Measurements from ENCODE around the gene NXF1.
"Not testable (repeated sequence)": the region's sequence is repeated elsewhere in the genome, so short reads cannot be mapped to it uniquely, and the experiment has no call there.

NXF1 gene

DNA sequence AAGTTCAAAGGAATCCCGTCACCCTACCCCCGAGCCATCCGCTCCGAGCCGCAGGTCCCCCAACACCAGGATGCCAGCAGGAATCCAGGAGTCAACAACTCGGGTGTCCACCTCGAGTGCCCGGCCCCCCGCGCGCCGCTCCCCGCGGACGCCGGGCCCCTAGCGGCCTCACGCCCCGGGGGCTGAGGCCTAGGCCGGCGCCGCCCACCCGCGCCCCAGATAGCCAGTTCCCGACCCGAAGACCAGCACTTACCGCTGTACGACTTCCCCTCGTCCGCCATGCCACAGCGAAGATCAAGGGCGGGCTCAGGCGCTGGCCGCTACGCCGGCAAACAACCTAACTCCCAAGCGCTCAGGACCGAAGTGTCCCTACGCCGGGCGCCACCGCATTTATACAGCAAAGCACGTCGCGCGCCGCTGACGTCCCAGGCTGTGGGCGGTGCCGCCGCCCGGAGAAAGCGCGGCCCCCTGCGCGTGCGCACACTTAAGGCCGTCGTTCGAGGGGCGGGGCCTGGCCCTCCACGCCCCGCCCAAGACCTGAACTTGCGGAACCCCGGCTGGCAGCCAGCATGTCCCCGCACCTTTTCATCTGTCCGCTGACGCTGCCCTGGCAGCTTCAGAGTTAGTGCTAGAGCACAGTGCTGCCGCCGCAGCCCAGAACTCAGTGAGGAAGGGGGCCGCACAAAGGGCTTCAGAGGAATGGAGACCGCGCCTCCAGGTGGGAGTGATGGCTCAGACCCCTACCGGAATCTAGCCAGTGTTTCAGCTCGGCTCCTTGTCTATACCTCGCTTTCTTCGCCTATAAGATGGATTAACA is at the start of gene NXF1:
Gene NXF1, minus strand, starts transcription at position 365 of the 817 bp plus-strand sequence. Its CDS starts 84 bp downstream, at position 281.
- peak; percentile 77 for DNase-seq

DNA sequence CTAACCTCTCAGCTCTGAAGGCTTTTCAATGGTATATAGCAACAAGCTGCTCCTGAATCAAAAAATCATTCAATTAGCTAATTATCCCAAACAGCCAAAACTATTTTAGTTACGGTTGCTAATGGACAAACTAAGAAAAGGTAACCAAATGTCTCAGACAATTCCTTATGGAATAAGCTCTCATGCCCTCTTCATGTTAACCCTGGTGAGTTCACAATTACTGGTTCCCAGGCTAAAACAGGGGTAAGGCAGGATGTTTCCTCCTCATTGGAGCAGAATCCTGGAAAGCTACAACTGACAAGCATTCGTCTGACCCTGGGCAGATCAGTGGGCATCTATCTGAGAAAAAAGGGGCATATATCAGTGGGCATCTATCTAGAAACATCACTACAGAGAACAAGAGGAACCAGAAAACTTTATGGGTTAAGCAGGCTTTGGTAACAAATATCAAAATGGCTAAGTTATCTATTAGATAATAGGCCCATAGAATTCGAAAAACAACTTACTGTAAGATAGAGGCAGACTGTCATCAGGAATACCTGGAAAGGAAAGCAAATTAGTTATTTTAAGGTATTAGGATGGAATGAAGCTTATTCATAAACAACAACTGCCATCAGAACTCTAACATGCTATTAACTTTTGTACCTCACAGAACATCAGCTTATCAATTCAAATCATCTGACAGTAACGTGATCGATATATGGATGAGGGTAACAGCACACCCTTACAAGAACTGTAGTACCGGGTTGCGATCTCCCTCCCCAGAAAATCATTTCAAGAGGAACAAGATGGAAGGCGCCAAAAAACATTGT is 49.0 kb upstream of the NXF1 start:
- DNase-seq, result no peak

DNA sequence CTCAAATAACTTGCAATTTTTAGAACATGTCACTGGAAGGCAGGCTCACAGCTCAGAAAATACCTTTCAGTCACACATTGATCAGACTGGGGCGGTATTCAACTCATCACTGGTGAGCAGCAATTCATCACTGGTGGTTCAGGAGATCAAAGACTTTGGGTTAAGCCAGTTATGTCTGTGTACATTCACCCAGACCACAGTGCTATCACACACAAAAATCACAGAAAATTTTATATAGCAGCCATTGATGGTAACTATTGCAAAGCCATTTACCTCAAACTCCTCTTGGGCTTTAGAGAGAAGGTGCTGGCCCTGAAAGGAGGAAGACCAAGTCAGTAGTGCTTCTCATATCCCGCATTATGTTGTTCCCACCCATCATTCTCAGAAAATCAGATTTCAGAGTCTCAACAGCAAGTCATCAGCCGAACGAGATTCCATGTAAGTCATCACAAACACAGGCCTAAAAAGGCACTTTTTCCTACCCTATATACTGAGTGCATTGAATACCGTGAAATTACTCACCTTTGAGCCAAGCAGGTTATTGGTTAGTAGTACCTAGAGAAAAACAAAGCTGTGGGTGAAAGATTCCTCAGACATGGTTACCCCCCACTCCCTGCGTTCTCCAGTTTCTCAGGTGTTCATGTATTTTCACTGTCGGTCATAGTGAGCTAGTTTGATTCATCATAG is 48.2 kb upstream of the NXF1 start:
- no peak for DNase-seq

DNA sequence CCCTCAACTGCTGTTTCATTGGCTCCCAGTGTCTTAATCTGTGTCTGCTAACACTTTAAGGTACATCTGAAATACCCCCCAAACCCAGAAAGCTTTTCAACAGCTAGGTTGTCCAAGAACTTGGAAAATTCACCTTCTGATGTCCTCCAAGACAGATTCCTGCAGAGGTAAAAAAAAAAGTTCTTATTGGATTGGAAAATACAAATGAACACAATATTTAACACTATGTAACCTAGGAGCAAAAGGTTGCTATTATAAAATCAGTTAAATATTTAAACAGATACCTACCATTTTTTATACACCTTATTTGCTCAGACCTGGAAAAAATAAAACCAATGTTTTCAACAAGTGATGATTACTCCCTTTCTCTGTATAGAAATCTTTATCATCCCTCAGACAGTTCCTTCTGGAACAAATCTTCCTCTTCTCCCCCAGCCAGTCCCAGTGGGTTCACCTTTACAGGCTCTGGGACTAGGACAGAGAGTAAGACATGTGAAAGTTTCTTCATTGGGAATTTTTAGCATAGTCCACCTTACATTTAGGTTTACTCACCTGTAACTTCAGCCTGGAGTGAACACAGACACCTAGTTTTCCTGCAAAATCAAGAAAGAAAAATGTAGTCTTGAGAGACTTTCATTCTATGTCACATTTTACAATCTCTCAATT is 47.4 kb upstream of the NXF1 start:
- DNase-seq, result no peak

DNA sequence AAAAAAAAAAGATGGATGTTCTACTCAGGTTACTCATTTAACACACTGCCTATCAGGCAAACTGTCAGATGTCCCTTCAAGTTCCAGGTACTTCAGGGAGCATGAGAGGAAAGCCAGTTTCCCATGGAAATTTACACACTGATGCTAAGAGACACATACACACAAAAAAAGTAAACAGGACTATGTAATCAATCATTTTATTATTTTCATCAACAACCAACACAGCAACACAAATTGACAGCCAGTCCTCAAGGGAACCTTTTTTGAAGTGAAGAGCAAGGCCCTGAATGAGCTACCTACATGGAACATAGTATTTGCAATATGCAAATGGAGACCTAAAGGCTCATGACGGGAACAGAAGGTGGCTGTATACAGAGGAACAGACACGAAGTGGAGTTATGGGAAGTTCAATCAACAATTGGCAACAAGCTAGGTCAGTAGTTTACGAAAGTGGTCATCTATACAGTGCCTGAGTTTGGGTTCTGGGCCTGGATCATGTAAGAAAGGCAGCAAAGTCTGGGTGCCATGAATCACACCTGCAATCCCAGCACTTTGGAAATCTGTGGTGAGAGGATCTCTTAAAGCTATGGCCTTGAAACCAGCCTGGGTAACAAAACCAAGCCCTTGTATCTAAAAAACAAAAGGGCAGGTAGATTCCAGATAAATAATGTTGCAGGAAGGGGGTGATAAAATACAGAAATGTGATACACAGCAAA is 46.7 kb upstream of the NXF1 start:
- DNase-seq, result no peak

DNA sequence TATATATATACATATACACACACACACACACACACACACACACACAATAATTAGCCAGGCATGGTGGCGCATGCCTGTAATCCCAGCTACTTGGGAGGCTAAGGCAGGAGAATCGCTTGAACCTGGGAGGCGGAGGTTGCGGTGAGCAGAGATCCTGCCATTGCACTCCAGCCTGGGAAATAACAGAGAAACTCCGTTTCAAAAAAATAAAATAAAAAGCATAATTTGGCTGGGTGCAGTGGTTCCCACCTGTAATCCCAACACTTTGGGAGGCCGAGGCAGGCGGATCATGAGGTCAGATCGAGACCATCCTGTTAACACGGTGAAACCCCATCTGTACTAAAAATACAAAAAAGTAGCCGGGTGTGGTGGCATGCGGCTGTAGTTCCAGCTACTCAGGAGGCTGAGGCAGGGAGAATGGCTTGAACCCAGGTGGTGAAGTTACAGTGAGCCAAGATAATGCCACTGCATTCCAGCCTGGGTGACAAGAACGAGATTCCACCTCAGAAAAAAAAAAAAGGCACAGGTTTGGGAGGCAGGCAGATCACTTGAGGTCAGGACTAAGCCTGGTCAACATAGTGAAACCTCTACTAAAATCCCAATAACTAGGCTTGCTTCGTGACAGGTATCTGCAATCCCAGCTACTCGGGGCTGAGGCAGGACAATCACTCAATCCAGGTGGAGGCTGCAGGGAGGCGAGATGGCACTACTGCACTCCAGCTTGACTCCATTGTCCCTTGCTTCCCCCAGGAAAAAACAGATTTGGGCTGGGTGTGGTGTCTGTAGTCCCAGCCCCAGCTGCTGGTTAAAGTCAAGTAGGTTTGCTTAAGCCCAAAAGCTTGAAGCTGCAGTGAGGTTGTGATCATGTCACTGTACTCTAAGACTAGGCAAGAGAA is 45.9 kb upstream of the NXF1 start:
- no peak for DNase-seq

DNA sequence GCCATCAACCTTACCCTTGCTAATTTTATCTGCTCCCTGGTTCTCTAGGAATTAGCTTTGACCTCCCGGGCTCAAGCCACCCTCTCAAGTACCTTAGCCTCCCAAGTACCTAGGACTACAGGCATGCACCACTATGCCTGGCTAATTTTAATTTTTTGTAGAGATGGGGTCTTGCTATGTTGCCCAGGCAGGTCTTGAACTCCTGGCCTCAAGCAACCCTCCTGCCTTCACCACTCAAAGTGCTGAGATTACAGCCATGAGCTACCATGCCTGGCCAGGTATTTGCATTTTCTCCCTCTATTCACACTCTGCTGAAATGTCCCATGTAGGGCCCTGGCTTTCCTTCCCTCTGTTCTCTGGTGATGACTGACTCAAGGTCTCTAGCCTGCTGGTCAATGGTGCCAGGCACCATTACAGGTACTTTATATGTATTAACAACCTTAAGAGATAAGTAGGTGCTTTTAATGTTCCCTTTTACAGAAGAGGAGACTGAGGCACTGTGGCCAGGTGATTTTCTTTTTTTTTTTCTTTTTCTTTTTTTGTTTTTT is 42.6 kb upstream of the NXF1 start:
- DNase-seq, result no peak

DNA sequence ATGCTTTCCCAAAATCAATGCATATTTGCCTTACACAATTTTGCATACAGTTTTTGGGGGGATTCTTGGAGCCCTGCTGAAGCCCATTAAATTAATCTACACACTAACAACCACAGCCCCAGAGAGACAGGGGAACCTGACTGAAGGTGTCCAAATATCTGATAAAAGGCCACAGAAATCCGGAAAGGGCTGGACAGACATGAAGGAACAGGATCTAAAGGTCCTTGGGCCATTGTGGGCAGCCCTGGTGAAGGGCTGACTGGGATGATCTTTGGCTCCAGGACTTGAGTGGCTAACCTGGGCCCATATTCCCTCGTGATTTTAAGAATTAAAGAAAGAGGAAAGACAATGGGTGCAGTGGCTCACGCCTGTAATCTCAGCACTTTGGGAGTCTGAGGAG is 40.9 kb upstream of the NXF1 start:
- DNase-seq, result no peak

DNA sequence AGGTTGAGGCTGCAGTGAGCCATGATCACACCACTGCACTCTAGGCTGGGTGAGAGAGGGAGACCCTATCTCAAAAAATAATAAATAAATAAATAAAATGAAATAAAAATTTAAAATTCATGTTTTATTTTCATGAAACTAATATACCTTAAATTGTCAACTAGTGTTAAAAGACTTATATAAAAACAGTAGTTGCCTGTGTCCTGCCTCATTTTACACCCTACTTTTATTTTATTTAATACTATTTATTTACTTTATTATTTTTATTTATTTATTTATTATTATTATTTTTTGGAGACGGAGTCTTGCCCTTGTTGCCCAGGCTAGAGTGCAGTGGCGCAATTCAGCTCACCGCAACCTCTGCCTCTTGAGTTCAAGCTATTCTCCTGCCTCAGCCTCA is 38.9 kb upstream of the NXF1 start:
- no peak for DNase-seq

DNA sequence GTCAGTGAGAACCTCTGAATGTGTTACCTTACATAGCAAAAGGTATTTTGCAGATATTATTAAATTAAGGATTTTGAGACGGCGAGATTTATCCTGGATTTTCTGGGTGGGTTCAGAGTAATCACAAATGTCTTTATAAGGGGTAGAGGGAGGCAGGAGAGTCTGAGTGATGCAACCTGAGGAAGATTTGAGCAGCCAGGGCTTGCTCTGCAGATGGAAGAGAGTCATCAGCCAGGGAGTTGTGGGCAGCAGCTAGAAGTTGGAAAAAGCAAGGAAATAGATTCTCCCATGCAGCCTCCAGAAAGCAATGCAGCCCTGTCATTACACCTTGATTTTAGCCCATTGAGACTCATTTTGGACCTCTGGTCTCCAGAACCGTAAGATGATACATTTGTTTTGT is 38.2 kb upstream of the NXF1 start:
- DNase-seq, result no peak

DNA sequence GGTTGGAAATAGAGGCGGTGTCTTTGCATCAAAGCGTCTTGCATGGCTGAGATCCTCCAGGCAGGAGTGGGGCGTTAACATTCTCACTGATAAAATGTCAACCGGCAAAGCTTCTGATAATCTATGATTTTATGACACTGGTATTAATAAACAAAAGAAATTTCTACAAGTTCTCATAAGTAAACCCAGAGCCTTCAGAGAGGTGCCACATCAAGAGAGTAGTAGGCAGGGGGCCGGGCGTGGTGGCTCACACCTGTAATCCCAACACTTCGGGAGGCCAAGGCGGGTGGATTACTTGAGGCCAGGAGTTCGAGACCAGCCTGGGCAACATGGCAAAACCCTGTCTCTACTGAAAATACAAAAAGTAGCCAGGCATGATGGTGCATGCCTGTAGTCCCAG is 37.7 kb upstream of the NXF1 start:
- not testable (repeated sequence) for DNase-seq

DNA sequence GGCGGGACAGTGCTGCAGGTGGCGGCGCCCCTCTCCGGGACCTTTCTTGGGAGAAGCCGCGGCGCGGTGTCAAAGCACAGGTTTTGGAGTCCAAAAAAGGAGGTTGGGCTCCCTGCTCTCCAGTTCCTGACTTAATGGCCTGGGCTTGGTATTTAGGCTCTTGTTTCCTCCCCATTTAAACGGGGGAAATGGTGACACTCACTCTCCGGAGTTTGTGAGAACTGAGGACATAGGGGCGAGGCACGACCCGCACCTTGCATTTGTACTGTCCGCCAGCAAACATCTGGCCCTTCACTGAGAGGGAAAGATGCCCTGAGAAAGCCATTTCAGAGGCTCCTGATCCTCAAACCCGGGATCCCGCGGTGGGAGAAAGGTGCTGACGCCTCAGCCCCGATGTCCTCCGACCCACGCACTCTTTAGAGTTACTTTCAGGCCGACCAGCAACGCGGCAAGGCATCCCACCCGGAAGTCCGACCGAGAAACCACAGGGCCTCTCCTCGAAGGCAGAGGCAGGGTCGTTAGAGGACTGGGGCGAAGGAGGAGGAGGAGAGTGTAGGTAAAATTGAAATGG is 37.0 kb upstream of the NXF1 start:
- DNase-seq, result no peak

DNA sequence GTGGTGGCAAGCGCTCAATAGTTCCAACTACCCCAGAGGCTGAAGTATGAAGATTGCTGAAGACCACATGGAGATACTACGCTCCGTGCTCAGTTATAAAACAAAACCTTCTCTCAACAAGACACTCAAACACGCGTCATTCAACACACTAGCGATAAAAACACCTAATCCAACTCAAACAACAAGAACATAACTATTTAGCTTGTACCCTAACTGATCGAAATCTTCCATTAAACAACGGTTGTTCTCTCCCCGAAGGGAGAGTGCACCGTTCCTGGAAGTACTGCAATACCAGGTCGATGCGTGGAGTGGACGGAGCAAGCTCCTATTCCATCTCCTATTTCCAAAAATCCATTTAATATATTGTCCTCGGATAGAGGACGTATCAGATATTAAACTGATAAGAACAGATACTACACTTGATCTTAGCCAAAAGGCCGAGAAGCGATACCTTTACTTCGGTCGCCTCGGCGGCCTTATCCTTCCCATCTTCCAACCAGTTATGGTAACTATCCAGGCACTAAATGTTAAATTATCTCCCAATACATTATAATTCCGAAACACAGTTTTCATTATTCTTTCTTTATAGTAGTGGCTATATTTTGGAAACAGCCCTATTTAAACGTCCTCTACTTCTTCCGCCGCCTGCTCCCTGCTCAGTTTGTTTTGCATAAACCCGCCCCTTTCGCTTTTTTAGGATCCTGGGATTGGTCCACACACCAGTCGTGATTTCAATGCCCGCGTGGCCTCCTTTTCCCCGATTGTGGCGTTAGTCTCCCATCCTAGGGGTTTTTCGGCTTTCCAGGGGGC is 36.3 kb upstream of the NXF1 start:
- peak; percentile 99 for DNase-seq

DNA sequence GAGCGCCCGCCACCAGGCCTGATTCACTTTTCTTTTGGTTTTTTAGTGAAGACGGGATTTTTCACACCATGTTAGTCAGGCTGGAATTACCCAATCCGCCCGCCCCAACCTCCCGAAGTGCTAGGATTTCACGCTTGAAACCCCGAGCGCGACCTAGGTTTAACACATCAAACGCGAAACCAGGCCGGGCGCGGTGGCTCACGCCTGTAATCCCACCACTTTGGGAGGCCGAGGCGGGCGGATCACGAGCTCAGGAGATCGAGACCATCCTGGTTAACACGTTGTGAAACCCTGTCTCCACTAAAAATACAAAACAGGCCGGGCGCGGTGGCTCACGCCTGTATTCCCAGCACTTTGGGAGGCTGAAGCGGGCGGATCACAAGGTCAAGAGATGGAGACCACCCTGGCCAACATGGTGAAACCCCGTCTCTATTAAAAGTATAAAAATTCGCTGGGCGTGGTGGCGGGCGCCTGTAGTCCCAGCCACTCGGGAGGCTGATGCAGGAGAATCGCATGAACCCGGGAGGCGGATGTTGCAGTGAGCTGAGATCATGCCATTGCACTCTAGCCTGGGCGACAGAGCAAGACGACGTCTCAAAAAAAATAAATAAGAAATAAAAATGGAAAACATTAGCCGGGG is 35.6 kb upstream of the NXF1 start:
- not testable (repeated sequence) for DNase-seq

DNA sequence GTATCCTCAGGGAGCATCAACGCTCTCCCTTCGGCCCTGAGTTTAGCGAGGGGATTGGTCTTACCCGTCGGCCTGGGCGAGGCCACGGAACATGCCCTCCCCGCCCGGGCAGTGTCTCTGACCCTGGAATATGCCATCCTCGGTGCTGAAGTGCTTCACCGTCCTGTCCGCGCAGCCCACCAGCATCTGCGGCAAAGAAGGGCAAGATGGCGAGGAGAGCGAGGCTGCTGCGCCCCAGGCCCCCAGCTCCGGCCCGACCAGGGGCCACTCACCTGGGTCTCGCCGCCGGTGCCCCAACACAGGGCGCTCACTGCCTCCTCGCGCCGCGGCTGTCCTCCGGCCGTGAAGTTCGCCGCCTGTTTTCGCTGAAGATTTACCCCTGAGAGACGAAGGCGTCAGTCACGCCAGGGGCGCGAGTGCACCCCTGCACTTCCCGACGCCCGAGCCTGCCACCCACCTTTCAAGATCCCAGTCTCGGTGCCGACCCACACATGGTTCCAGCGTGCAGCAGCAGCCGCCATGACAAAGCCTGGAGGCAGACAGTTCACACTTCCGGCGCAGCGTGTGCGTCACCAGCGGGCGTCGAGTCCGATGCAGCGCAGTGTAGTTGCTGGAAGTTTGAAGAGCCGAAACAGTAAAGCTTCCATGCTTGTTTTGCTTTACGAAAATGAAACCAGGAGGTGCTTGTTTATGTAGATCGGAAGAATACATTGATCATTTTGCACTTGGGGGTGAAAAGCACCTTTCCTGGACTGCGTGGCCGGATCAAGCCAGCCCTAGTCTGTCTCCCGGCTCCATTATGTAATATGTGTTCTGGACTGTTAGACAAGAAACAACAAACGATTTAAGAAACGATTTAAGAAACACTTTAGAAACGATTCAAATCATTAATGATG is 34.1 kb upstream of the NXF1 start, which contains the start of gene WDR74:
Gene WDR74, minus strand, starts transcription at position 541 of the 896 bp plus-strand sequence. Its CDS starts 20 bp downstream, at position 521.
- DNase-seq, result peak; percentile 77

DNA sequence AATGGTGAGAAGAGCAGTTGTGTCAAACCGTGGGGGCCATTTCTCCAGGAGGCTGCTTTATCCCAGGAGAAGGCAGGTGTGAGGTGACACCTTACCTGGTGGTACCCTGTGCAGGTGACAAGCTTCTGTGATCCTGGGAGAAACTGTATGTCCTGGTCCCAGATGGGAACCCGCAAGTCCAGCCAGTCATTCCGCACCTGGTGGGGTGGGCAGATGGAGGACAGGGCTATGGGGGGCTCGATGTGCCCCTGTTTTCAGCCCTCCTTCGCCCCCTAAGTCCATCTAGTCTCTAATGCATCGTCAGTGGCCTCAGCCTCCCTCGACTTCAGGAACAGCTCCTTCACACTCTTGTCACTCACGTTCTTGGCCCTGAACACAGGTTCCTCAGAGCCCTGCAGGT is 30.1 kb upstream of the NXF1 start:
- no peak for DNase-seq

DNA sequence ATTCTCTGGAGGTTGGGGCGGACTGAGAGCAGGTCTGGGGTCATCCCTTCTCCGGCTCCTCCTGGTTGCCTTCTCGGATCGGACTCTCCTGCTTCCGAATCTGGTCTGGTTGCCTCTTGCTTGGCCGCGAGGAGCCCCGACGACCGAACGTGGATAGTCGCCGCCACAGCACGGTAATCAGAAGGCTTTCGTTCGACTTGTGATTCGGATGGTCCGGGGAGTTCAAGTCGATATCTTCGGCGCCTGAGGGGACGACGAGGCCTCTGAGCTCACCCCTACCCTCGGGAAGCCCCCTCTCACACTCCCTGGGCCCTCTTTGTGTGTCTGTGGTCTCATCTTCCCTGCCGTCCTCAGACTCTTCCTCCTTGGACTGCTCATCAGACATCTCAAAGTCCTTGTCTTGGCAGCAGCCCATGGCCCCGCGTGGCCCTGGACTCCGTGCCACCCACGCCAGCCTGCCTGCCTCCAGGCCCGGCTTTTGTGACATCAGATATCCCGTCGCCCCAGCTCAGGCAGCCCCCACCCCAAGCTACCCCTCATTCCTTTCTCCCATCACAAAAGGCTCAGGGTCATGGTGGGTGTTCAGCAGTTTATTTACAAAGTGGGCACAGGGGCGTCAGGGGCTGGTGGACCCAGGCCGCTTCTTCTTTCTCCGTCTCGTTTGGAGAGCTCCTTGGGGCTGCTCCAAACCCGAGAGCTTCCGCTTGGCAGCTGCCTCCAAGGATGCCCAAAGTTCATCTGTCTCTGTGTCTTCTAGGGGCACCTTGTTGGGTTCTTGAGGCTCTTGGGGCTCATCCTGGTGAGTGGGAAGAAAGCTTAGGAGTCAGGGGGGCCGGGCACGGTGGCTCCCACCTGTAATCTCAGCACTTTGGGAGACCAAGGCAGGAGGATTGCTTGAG is 27.3 kb upstream of the NXF1 start, which contains the start of gene TEX54:
Gene TEX54, minus strand, starts transcription at position 506 of the 899 bp plus-strand sequence.
- DNase-seq, result no peak
